KBM-7 (cell line): ENCODE measurements around the gene GRIK3.

ENCODE experiments used
- DNase-seq: peaks from one replicate; pipeline ENCODE4 v3.0.0-alpha.2; 2015
- in situ Hi-C: fragments of 300-500 bp; cut with MboI; formaldehyde crosslinking; loops from 2 replicates; pipeline ENCODE4 v1.14.3; 2020; ENCODE audit warnings: low sequenced_read_pairs, low pct_unique_long_range_greater_than_20kb, mixed read lengths

The GRIK3 gene

GRCh38 chr1:36889478-36890226 lies 144.7 kb downstream of the GRIK3 start:
- DNase-seq: no peak
- in situ Hi-C loops: no loop called here

- in situ Hi-C loops: no loop called here
Measured at GRCh38 chr1:36888811-36889477, 145.4 kb downstream of the GRIK3 start.

GRCh38 chr1:36885540-36886357 lies 148.6 kb downstream of the GRIK3 start:
- in situ Hi-C loops: no loop called here
- no peak for DNase-seq

More at GRCh38 chr1:36888811-36889477, 145.4 kb downstream of the GRIK3 start:
- DNase-seq: no peak

- in situ Hi-C loops: no loop called here
- no peak for DNase-seq
Measured at GRCh38 chr1:36884801-36885200, 149.5 kb downstream of the GRIK3 start.

- in situ Hi-C loops: no loop called here
- no peak for DNase-seq
Measured at GRCh38 chr1:36884029-36884701, 150.2 kb downstream of the GRIK3 start.

- in situ Hi-C loops: no loop called here
- DNase-seq: no peak
Measured at GRCh38 chr1:36883315-36883949, 150.9 kb downstream of the GRIK3 start.

- no peak for DNase-seq
- in situ Hi-C loops: no loop called here
Measured at GRCh38 chr1:36882536-36883285, 151.6 kb downstream of the GRIK3 start.

GRCh38 chr1:36881541-36881940 lies 152.8 kb downstream of the GRIK3 start:
- in situ Hi-C loops: no loop called here
- DNase-seq: no peak

GRCh38 chr1:36881068-36881405 lies 153.3 kb downstream of the GRIK3 start:
- in situ Hi-C loops: no loop called here
- DNase-seq: no peak

- DNase-seq: no peak
- in situ Hi-C loops: no loop called here
Measured at GRCh38 chr1:36880155-36881067, 153.9 kb downstream of the GRIK3 start.

GRCh38 chr1:36879613-36880012 lies 154.7 kb downstream of the GRIK3 start:
- in situ Hi-C loops: no loop called here
- no peak for DNase-seq

GRCh38 chr1:36876990-36877389 lies 157.3 kb downstream of the GRIK3 start:
- DNase-seq: no peak
- in situ Hi-C loops: no loop called here

- no peak for DNase-seq
- in situ Hi-C loops: no loop called here
Measured at GRCh38 chr1:36874271-36875060, 159.8 kb downstream of the GRIK3 start.

- DNase-seq: no peak
- in situ Hi-C loops: no loop called here
Measured at GRCh38 chr1:36872858-36873257, 161.5 kb downstream of the GRIK3 start.

- in situ Hi-C loops: no loop called here
- no peak for DNase-seq
Measured at GRCh38 chr1:36872126-36872754, 162.1 kb downstream of the GRIK3 start.
